ENCODE results near the gene FUBP3. TPM values are rescaled to one million over a fixed set of nuclear protein-coding genes. Genes with fewer than 3 reads are reported as not detected.

Gene FUBP3
- total RNA-seq, 1 experiment from 2014 or later, result 78.6 TPM

- H2AFZ ChIP-seq (ENCODE audit: low read length), result no peak overlapping the region
- H4K5ac ChIP-seq (ENCODE audit: insufficient read length, low read depth, low read length), result no peak overlapping the region
- no peak overlapping the region for H3K4ac ChIP-seq (ENCODE audit: low read depth, low read length)
- Mint-ChIP-seq H3K36me3 (ENCODE audit: insufficient read depth in 1 of 3, low read depth in 3 of 3) (peaks cover 34 to 71% (median 65%) of the 10 kb centered on the region in 3 experiments; a peak in 6 of 7 replicates), H3K4me3 (no peak overlapping the region), H3K27ac (peak overlapping the region; percentile 35 to 91 (median 83); a peak in 3 of 7 replicates), H3K4me1 (peaks cover 30 to 38% of the 10 kb centered on the region in 2 experiments), H3K27me3 (ENCODE audit: low read depth) (no peaks in the 10 kb centered on the region; the same call in 1 of the 2 replicates), H3K9me3 (no peaks in the 10 kb centered on the region; a peak in 1 of 5 replicates)
- no peaks in the 10 kb centered on the region for H3K79me2 ChIP-seq (ENCODE audit: insufficient read depth, low read length)
- H2BK12ac ChIP-seq (ENCODE audit: insufficient read length, low read depth, low read length), result no peak overlapping the region
- H3K23ac ChIP-seq (ENCODE audit: insufficient read length, low read depth, low read length), result no peak overlapping the region
- no peak overlapping the region for H2BK20ac ChIP-seq (ENCODE audit: low read depth, low read length, poor library complexity, severe bottlenecking)
- no peak overlapping the region for H4K91ac ChIP-seq (ENCODE audit: insufficient read length, low read depth, low read length)
- no peak overlapping the region for H3K27ac ChIP-seq (ENCODE audit: insufficient read length, low read depth, low read length)
- H3K56ac ChIP-seq (ENCODE audit: insufficient read length, low read depth, low read length), result no peak overlapping the region
- H3T11ph ChIP-seq (ENCODE audit: low read length), result no peak overlapping the region
- H2BK15ac ChIP-seq (ENCODE audit: low read depth, low read length), result no peak overlapping the region
- no peak overlapping the region for H4K8ac ChIP-seq (replicated peaks; ENCODE audit: insufficient read length, low read depth, low read length)
- H4K20me1 ChIP-seq (ENCODE audit: control insufficient read depth, insufficient read depth, insufficient read length), result no peaks in the 10 kb centered on the region
- WGBS (ENCODE audit: extremely low coverage, insufficient read length, low lambda C conversion rate), result no CpG with 5 or more reads among the region's 13 CpGs
- H3K79me1 ChIP-seq (ENCODE audit: insufficient read depth, low read depth, low read length, poor library complexity, severe bottlenecking), result no peaks in the 10 kb centered on the region
- TF ChIP-seq, protein P1, sequence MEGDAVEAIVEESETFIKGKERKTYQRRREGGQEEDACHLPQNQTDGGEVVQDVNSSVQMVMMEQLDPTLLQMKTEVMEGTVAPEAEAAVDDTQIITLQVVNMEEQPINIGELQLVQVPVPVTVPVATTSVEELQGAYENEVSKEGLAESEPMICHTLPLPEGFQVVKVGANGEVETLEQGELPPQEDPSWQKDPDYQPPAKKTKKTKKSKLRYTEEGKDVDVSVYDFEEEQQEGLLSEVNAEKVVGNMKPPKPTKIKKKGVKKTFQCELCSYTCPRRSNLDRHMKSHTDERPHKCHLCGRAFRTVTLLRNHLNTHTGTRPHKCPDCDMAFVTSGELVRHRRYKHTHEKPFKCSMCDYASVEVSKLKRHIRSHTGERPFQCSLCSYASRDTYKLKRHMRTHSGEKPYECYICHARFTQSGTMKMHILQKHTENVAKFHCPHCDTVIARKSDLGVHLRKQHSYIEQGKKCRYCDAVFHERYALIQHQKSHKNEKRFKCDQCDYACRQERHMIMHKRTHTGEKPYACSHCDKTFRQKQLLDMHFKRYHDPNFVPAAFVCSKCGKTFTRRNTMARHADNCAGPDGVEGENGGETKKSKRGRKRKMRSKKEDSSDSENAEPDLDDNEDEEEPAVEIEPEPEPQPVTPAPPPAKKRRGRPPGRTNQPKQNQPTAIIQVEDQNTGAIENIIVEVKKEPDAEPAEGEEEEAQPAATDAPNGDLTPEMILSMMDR (conservative IDR thresholded peaks at IDR 0.05), result no peak
- H3K4me1 ChIP-seq (ENCODE audit: insufficient read depth, low read length), result peaks cover 4% of the 10 kb centered on the region; the same call in 1 of the 2 replicates
- no peak overlapping the region for H2AK5ac ChIP-seq (ENCODE audit: insufficient read length, low read length)
- H3K23me2 ChIP-seq (ENCODE audit: insufficient read length, low read depth, low read length, poor library complexity, severe bottlenecking), result no peaks in the 10 kb centered on the region
- no peaks in the 10 kb centered on the region for H3K9me3 ChIP-seq (ENCODE audit: control insufficient read depth, low read depth, low read length)
- no peak for DNase-seq
- no peaks in the 10 kb centered on the region for H3K27me3 ChIP-seq (ENCODE audit: insufficient read depth, low read length)
- no peak overlapping the region for H3K4me2 ChIP-seq (ENCODE audit: insufficient read depth, insufficient read length, low read length)
- H3K14ac ChIP-seq (ENCODE audit: insufficient read depth, low read length), result no peak overlapping the region
- H2BK120ac ChIP-seq (ENCODE audit: low read depth, low read length, poor library complexity, severe bottlenecking), result no peak overlapping the region
- no peak overlapping the region for H3K9ac ChIP-seq (ENCODE audit: extremely low read depth, insufficient read length, low read length)
- H3K18ac ChIP-seq (ENCODE audit: insufficient read length, low read depth, low read length), result no peak overlapping the region
- H2BK5ac ChIP-seq (ENCODE audit: insufficient read length, low read length), result no peak overlapping the region
These were observed 52.8 kb downstream of the FUBP3 start for GRCh38 chr9:130632081-130632710.

Data from H9 (cell line).